Islet precursor cell (in vitro differentiated cells): Measurements from ENCODE around the gene P2RY2.
"Not testable (repeated sequence)": the region's sequence is repeated elsewhere in the genome, so short reads cannot be mapped to it uniquely, and the experiment has no call there.

Source experiments
- DNase-seq: peaks from one replicate; pipeline ENCODE4 v3.0.0-alpha.2; 2018

P2RY2 gene

GRCh38 chr11:73270016-73270854 is 52.2 kb downstream of the P2RY2 start:
- DNase-seq, result peak; percentile 72

- peak; percentile 66 for DNase-seq
Observed at GRCh38 chr11:73270855-73271477, 52.9 kb downstream of the P2RY2 start.

- not testable (repeated sequence) for DNase-seq
Observed at GRCh38 chr11:73271478-73271865, 53.4 kb downstream of the P2RY2 start.

DNA sequence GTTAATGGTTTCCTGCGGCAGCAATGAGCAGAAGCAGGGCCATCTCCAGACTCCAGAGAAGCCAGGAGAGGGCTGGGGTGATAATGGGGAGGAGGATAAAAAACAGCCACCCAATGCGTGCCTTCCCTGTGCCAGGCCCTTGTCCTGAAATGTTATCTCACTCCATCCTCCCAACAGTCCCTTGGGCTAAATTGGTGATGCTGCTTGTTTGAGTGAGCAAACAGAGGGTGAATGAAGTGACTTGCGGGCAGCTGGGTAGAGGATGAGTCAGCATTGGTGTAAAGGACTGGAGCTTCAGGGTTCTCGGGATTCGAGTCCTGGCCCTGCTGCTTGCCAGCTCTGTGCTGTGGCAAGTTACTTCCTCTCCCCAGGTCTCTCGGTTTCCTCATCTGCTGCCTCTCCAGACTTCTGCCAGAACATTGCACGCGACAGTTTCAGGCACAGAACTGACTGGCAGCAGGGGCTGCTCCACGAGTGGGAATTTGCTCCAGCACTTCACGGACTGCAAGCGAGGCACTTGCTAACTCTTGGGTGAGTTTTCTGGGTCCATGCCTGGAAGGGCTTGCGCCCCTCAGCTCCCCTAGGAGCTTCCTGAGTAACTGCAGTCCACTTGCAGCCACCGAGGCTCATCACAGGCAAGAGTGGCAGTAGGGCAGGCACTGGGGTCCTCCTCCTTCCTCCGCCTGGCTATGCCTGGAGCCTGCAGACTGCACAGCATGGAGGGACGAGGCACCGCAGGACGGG is 54.0 kb downstream of the P2RY2 start, which contains the start of gene P2RY6:
Gene P2RY6 (plus strand): TSS at position 403 of the 744 bp plus-strand sequence. CDS start 24,181 bp downstream, outside the sequence.
- DNase-seq, result peak; percentile 97

GRCh38 chr11:73272680-73273038 is 54.6 kb downstream of the P2RY2 start:
- DNase-seq, result no peak

DNA sequence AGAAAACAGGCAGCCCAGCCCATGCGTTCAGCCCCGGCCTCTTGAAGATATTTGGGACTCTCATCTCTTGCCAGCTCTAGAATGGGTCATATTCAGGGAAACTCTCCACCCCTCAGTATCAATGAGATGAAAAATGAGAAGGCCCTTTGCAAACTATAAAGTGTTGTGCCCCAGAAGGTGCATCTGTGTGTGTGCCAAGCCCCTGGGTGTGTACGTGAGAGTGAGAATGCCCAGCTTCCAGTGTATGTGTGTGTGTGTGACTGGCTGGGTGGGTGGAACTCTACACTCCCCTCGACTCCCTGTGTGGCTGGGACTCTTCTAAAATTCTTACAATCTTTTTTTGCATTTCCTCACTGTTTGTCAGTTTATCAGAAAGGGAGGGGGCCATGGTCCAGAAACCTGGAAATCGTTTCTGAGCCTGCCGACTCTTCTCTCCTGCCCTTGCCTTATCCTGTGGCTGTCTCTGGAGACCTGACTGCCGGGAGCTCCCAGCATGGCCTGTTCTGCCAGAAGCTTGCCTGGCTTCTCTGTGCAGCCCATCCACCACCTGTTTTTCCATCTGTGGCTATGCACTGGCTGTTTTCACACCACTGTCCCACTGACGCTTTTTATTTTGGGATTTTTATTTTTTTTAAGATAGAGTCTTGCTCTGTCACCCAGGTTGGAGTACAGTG is 55.3 kb downstream of the P2RY2 start:
- peak; percentile 57 for DNase-seq

DNA sequence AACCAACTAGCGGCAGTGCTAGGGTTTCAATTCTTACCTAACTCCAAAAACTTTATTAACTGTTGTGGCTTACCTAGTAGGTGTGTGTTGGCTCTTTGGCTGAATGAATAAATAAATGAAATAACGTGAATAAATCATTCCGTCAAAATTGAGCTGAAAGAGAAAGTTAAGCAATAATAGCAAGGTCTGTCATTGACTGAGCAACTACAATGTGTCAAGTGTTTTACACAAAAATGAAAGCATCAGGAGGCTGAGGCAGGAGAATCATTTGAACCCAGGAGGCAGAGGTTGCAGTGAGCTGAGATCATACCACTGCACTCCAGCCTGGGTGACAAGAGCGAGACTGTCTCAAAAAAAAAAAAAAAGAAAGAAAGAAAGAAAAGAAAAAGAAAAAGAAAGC is 56.1 kb downstream of the P2RY2 start:
- not testable (repeated sequence) for DNase-seq

- peak; percentile 58 for DNase-seq
Observed at GRCh38 chr11:73274722-73275380, 56.8 kb downstream of the P2RY2 start.

DNA sequence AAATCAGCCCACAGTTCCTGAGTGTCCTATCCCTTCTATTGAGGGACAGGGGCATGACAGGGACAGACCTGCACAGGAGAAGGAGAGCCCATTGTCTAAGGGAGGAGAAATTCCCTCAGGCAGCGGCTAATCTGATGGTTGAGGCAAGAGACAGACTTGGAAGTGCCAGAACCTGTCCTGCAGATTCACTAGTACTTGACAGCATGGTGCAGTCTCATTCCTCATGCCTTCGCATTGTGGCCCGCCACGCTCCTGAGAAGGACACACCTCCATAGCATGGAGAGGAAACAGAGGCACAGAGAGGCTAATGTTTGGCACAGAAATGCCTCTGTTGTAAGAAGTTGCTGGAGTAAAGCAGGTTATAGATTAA is 57.3 kb downstream of the P2RY2 start:
- DNase-seq, result peak; percentile 92

GRCh38 chr11:73277467-73277866 is 59.4 kb downstream of the P2RY2 start:
- peak; percentile 42 for DNase-seq

GRCh38 chr11:73280626-73281025 is 62.5 kb downstream of the P2RY2 start:
- DNase-seq, result no peak

DNA sequence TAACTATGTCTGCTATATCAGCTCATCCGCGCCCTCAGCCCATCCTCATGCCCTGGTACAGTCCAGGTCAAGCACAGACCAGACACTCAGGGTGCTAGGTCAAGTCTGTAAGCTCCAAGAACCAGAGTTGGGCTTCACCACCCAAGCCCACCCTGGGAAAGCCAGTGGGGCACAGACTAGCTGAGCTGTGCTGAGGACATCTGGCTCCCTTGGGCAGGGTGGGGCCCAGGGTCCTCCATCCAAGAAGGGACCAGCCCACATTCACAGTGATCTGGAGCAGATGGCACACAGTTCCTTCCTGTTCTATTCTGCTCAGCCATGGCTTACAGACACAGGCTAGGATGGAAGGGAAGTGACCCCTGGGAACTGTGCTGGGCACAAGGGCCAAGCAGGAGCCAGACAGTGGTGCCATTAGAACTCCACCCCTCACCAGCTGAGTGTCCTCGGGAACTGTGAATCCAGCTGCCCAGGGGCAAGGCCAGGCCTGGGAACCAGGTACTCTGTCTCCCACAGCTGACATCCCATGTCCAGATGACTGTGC is 63.2 kb downstream of the P2RY2 start:
- no peak for DNase-seq

DNA sequence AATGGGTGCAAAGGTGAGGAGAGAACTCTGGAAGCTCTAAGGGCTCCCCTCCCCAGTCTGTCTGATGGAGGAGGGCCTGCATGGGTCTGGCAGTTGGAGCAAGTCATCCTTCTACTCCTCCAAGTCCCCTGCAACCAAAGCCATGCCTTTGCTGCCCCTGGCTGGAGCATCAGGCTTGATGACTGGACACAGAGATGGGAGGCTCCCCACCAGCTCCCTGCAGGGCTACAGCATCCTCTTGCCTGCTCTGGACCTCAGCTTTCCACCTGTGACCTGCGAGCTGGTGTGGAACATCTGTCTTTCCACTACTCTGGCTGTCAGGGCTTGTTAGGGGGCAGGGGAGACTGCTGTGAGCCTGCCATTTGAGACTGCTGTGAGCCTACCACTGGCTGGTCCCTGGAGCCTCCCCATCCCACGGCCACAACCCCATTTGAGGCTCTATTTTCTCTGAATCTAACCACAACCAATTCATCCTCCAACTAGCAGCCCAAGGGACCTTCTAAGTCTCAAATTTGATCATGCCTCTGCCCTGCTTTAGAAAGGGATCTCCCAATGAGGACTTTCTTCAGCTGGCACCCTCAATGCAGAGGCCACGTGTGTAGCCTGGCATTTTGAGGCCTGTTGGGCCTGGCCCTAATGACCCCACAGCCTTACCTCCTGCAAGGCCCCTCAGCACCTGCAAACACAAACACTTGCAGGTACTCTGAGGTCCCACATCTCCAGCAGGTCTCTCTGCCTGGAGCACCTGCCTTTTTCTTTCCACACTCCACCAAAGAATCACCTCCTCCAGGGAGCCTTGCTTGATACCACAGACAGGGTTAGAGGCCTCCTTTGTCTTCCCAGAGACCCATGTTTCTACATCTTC is 63.9 kb downstream of the P2RY2 start:
- no peak for DNase-seq

- no peak for DNase-seq
Observed at GRCh38 chr11:73283276-73284000, 65.4 kb downstream of the P2RY2 start.

DNA sequence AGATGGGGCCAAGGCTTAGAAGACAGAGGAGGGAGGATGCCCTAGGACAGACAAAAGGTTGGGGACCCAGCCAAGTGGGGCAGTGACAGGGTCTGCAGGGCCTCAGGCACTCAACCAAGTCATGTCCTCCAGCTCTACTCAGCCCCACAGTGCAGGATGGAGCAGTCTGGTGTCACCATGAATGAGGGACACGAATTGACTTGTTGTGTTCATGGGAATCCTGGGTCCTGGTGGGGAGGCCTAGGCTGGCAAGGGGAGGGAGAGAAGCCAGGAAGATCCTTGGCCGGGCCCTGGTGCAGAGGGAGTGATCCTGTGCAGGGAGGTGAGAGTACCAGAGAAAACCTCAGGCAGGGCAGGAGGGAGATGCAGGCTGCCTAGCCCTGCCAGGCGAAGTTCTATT is 66.0 kb downstream of the P2RY2 start:
- DNase-seq, result no peak

GRCh38 chr11:73285721-73286120 is 67.6 kb downstream of the P2RY2 start:
- no peak for DNase-seq
